Fibroblast of lung (primary cell): ENCODE results near the gene WDFY1. TPM values are rescaled to one million over a fixed set of nuclear protein-coding genes. Genes with fewer than 3 reads are reported as not detected.

Experiments used
- DNase-seq, 2 donors: peaks; one replicate each; pipeline versions ENCODE4 v3.0.0 to v3.0.0-alpha.2; 2010; ENCODE audit warnings: low read depth in 2 of 2
- H2AFZ ChIP-seq: 2 replicates; pipeline ENCODE4 v1.5.1; 2012; ENCODE audit warnings: low read length, control low read depth, inconsistent platforms
- H3K27ac ChIP-seq: 2 replicates; pipeline ENCODE4 v1.5.1; 2011; ENCODE audit warnings: low read length, control low read depth; ENCODE audit not compliant: insufficient read depth
- H3K27me3 ChIP-seq: 2 replicates; pipeline ENCODE4 v1.5.1; 2011; ENCODE audit warnings: mild to moderate bottlenecking, low read length; ENCODE audit not compliant: control insufficient read depth, insufficient read depth
- H3K36me3 ChIP-seq: 2 replicates; pipeline ENCODE4 v1.5.1; 2011; ENCODE audit warnings: low read length; ENCODE audit not compliant: control insufficient read depth, insufficient read depth
- H3K4me1 ChIP-seq: 2 replicates; pipeline ENCODE4 v1.5.1; 2011; ENCODE audit warnings: low read length; ENCODE audit not compliant: control insufficient read depth, insufficient read depth; ENCODE audit errors: extremely low read depth
- H3K4me2 ChIP-seq: 2 replicates; pipeline ENCODE4 v1.5.1; 2011; ENCODE audit warnings: low read length, control low read depth; ENCODE audit not compliant: insufficient read depth; ENCODE audit errors: extremely low read depth
- H3K4me3 ChIP-seq, 4 experiments: fragments of 200-600 bp in 1 of 4; sonication (generic) in 1 of 4; replicated peaks in 1 of 4; 2 replicates each; pipeline ENCODE4 v1.5.1; 2011 to 2016; ENCODE audit warnings: low read length in 4 of 4, low read depth in 3 of 4, mild to moderate bottlenecking in 3 of 4, control low read depth in 2 of 4, inconsistent platforms in 1 of 4, mixed read lengths in 1 of 4; ENCODE audit not compliant: insufficient read depth in 1 of 4; ENCODE audit errors: control extremely low read depth in 1 of 4
- H3K79me2 ChIP-seq: 2 replicates; pipeline ENCODE4 v1.5.1; 2012; ENCODE audit warnings: mild to moderate bottlenecking, low read length, inconsistent platforms; ENCODE audit not compliant: control insufficient read depth, insufficient read depth
- H3K9ac ChIP-seq: 2 replicates; pipeline ENCODE4 v1.5.1; 2011; ENCODE audit warnings: mild to moderate bottlenecking, low read length, control low read depth; ENCODE audit not compliant: insufficient read depth
- H3K9me3 ChIP-seq: 2 replicates; pipeline ENCODE4 v1.5.1; 2012; ENCODE audit warnings: low read depth, low read length; ENCODE audit not compliant: control insufficient read depth, insufficient read depth
- H4K20me1 ChIP-seq: 2 replicates; pipeline ENCODE4 v1.5.1; 2011; ENCODE audit warnings: low read length; ENCODE audit not compliant: control insufficient read depth, insufficient read depth; ENCODE audit errors: extremely low read depth
- EZH2 ChIP-seq: IDR thresholded peaks from 2 replicates; pipeline ENCODE4 v1.5.1; 2012; ENCODE audit warnings: low read length, control low read depth, mild to moderate bottlenecking; ENCODE audit errors: missing control alignments
- polyA plus RNA-seq, 2 donors: library from polyadenylated mRNA; depleted of rRNA in 1 of 2; stranded (reverse) in 1 of 2; unstranded in 1 of 2; fragments of >200 nt; gene quantifications; 2 replicates each; pipeline ENCODE4 v1.2.1, GENCODE V29; 2011 to 2012; ENCODE audit warnings: missing spikeins in 1 of 2
- total RNA-seq: library from RNA; depleted of rRNA; stranded (reverse); fragments of >200 nt; gene quantifications from 2 replicates; pipeline ENCODE4 v1.2.1, GENCODE V29; 2014
- TF ChIP-seq, protein P1 (sequence below), 2 donors: IDR thresholded peaks in 1 of 2; conservative IDR thresholded peaks in 1 of 2; 1 replicate in 1 of 2; 2 replicates in 1 of 2; pipeline ENCODE4 v1.5.1; 2011 to 2012; ENCODE audit warnings: low read length in 2 of 2, control low read depth in 1 of 2, inconsistent platforms in 1 of 2, low read depth in 1 of 2, mild to moderate bottlenecking in 1 of 2

Gene WDFY1
- total and polyA plus RNA-seq, 2 donors (not counting 1 experiment from before 2014, with no cell fraction given), result 79.1 to 156 TPM

GRCh38 chr2:223967981-223968380 lies 22.8 kb upstream of the WDFY1 start:
- H3K9me3 ChIP-seq, result no peaks in the 10 kb centered on the region
- H2AFZ ChIP-seq, result no peak overlapping the region
- no peak overlapping the region for H3K4me2 ChIP-seq
- peak in 1 of 2 donors; percentile 79 for DNase-seq
- H3K79me2 ChIP-seq, result peaks cover 2% of the 10 kb centered on the region
- H3K27ac ChIP-seq, result no peak overlapping the region
- peaks cover 2% of the 10 kb centered on the region for H3K36me3 ChIP-seq
- no peaks in the 10 kb centered on the region for H3K27me3 ChIP-seq
- no peak for TF ChIP-seq EZH2
- TF ChIP-seq, protein P1, sequence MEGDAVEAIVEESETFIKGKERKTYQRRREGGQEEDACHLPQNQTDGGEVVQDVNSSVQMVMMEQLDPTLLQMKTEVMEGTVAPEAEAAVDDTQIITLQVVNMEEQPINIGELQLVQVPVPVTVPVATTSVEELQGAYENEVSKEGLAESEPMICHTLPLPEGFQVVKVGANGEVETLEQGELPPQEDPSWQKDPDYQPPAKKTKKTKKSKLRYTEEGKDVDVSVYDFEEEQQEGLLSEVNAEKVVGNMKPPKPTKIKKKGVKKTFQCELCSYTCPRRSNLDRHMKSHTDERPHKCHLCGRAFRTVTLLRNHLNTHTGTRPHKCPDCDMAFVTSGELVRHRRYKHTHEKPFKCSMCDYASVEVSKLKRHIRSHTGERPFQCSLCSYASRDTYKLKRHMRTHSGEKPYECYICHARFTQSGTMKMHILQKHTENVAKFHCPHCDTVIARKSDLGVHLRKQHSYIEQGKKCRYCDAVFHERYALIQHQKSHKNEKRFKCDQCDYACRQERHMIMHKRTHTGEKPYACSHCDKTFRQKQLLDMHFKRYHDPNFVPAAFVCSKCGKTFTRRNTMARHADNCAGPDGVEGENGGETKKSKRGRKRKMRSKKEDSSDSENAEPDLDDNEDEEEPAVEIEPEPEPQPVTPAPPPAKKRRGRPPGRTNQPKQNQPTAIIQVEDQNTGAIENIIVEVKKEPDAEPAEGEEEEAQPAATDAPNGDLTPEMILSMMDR (conservative IDR thresholded peaks at IDR 0.05 in 1 of 2, IDR thresholded peaks at IDR 0.05 in 1 of 2; ENCODE audit: low read depth in 1 of 2, low read length in 2 of 2), result no peak
- no peaks in the 10 kb centered on the region for H4K20me1 ChIP-seq
- no peaks in the 10 kb centered on the region for H3K4me1 ChIP-seq
- no peak overlapping the region for H3K9ac ChIP-seq
- H3K4me3 ChIP-seq, result no peak overlapping the region

DNA sequence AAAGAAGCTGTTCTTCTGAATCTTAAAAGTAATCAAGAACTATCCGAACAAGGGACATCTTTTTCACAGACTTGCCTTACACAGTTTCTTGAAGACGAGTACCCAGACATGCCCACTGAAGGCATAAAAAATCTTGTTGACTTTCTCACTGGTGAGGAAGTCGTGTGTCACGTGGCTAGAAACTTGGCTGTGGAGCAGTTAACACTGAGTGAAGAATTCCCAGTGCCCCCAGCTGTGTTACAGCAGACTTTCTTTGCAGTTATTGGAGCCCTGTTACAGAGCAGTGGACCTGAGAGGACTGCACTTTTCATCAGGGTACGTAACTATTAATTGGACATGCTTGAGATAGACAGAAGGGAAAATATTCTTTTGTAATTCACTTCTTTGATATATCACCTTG lies 14.6 kb upstream of the WDFY1 start:
- Histone ChIP-seq H4K20me1 (no peaks in the 10 kb centered on the region), H3K79me2 (peaks cover 56% of the 10 kb centered on the region), H3K4me2 (peak overlapping the region; percentile 21), H3K9ac (no peak overlapping the region), H2AFZ (no peak overlapping the region), H3K4me1 (peaks cover 5% of the 10 kb centered on the region), H3K27ac (no peak overlapping the region), H3K27me3 (no peaks in the 10 kb centered on the region), H3K36me3 (peaks cover 4% of the 10 kb centered on the region), H3K9me3 (no peaks in the 10 kb centered on the region), H3K4me3 (peak overlapping the region in 2 of 4 experiments; percentile 27 to 38)
- peak; percentile 28 to 45 for DNase-seq
- TF ChIP-seq EZH2, result no peak
- TF ChIP-seq, protein P1 (conservative IDR thresholded peaks at IDR 0.05 in 1 of 2, IDR thresholded peaks at IDR 0.05 in 1 of 2; ENCODE audit: low read depth in 1 of 2, low read length in 2 of 2), result no peak

- peaks cover 49% of the 10 kb centered on the region for H3K79me2 ChIP-seq
- H3K4me3 ChIP-seq, result peak within 1 kb of the TSS; percentile 89 to 98 (median 95)
- TF ChIP-seq EZH2, result no peak
- TF ChIP-seq, protein P1 (conservative IDR thresholded peaks at IDR 0.05 in 1 of 2, IDR thresholded peaks at IDR 0.05 in 1 of 2; ENCODE audit: low read depth in 1 of 2, low read length in 2 of 2), result no peak
- H3K4me2 ChIP-seq, result peak within 1 kb of the TSS; percentile 89
- peak within 1 kb of the TSS; percentile 98 for H2AFZ ChIP-seq
- H3K27ac ChIP-seq, result peak within 1 kb of the TSS; percentile 90
- peak within 1 kb of the TSS; percentile 96 for H3K9ac ChIP-seq
- no peaks in the 10 kb centered on the region for H3K9me3 ChIP-seq
- peaks cover 4% of the 10 kb centered on the region for H3K36me3 ChIP-seq
- peaks cover 5% of the 10 kb centered on the region for H3K4me1 ChIP-seq
- no peaks in the 10 kb centered on the region for H4K20me1 ChIP-seq
- H3K27me3 ChIP-seq, result no peaks in the 10 kb centered on the region
- DNase-seq, result peak; percentile 91 to 95
Observed at GRCh38 chr2:223957092-223957851, 12.1 kb upstream of the WDFY1 start, which contains the start of gene MRPL44. Gene MRPL44 (plus strand): TSS chr2:223957463. CDS start chr2:223957473, 10 bp downstream.
